ENCODE data around the gene IL18R1.

DNA sequence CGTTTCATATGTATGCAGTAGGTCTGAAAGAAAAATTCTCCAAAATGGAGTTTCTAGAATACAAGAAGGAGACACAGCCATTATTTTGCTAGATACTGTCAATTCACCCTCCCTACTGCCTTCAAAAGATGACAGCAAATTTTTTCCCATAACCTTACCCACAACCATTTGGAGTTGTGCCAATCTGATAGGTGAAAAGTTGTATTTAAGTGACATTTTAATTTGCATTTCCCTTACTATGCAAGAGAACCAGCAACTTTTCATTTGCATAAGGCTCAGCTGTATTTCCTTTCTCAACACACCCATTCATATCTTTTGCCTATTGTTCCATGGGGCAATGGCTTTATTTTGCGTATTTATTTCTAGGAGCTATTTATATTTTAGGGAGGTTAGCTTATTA is 36.0 kb downstream of the IL18R1 start:
- TF ChIP-seq POLR2AphosphoS5 (IDR thresholded peaks at IDR 0.05) (no peak), POLR2A (IDR thresholded peaks at IDR 0.05) (no peak), EP300 (IDR thresholded peaks at IDR 0.05) (no peak)
- TF ChIP-seq, protein P1, sequence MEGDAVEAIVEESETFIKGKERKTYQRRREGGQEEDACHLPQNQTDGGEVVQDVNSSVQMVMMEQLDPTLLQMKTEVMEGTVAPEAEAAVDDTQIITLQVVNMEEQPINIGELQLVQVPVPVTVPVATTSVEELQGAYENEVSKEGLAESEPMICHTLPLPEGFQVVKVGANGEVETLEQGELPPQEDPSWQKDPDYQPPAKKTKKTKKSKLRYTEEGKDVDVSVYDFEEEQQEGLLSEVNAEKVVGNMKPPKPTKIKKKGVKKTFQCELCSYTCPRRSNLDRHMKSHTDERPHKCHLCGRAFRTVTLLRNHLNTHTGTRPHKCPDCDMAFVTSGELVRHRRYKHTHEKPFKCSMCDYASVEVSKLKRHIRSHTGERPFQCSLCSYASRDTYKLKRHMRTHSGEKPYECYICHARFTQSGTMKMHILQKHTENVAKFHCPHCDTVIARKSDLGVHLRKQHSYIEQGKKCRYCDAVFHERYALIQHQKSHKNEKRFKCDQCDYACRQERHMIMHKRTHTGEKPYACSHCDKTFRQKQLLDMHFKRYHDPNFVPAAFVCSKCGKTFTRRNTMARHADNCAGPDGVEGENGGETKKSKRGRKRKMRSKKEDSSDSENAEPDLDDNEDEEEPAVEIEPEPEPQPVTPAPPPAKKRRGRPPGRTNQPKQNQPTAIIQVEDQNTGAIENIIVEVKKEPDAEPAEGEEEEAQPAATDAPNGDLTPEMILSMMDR (IDR thresholded peaks at IDR 0.05): no peak

Measured in sigmoid colon (tissue), 4 donors.